Brain microvascular endothelial cell (primary cell): ENCODE results near the gene TCFL5.

ENCODE experiments used
- DNase-seq: peaks from one replicate; pipeline ENCODE4 v3.0.0-alpha.2; 2020
- H3K27ac ChIP-seq: fragments of 250-450 bp; sonication (Bioruptor Pico); 2 replicates; pipeline ENCODE4 v1.5.1; 2020; ENCODE audit warnings: mild to moderate bottlenecking, moderate library complexity
- H3K27me3 ChIP-seq: fragments of 250-450 bp; sonication (Bioruptor Pico); replicated peaks from 2 replicates; pipeline ENCODE4 v1.5.1; 2020; ENCODE audit warnings: mild to moderate bottlenecking
- H3K36me3 ChIP-seq: fragments of 250-450 bp; sonication (Bioruptor Pico); replicated peaks from 2 replicates; pipeline ENCODE4 v1.5.1; 2020; ENCODE audit warnings: mild to moderate bottlenecking
- H3K4me3 ChIP-seq: 2 replicates; pipeline ENCODE4 v1.5.1; 2011; ENCODE audit warnings: low read depth, mild to moderate bottlenecking, control low read depth, low read length, moderate library complexity
- CTCF ChIP-seq: IDR thresholded peaks from 2 replicates; pipeline ENCODE4 v1.5.1; 2011; ENCODE audit warnings: low read depth, mild to moderate bottlenecking, moderate library complexity, low read length, control low read depth, inconsistent platforms; ENCODE audit errors: missing control alignments
- in situ Hi-C: cut with HindIII; loops from 2 replicates; pipeline ENCODE4 v1.10.0; 2017; ENCODE audit warnings: low sequenced_read_pairs, low pct_ligation_motif_present

The TCFL5 gene

GRCh38 chr20:62880935-62881661, 19.5 kb upstream of the TCFL5 start:
- in situ Hi-C loops = no loop called here
- peaks cover 13% of the 10 kb centered on the region for H3K36me3 ChIP-seq

DNA sequence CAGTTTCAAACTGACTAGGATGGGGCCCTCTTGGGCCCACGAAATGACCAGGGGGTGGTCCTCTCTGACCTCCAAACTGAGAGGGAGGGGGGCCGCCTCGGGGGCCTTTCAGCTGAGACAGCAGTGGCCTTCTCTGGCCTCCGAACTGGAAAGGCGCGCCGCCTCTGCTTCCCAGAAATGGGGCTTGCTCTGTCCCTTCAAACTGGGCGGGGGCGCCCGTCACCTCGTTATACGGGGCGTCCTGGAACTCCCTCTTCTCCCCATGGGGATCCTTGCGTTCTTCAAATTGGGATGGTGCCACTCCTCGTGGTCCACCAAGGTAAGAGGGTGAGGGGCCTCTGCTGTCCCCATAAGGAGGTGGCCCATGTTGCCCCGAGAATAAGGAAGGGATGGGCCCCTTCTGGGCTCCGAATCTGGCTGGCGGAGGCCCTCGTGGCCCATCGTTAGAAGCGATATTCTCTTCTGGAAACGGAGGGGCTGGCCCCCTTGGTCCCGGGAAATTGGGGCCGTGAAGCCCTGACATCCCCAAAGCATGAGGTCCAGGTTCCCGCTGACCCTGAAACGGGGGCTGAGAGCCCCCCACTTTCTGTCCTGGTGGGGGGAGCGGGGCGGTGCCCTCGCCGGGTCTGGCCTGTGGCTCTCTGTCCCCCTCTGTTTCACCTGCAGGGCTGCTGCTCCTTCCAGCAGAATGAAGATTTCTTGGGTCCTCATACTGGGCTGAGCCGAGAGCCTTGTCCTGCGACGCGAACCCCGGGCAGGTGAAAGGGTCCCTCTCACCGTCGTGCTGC, 18.7 kb upstream of the TCFL5 start:
- TF ChIP-seq CTCF = no peak
- in situ Hi-C loops = no loop called here
- H3K27ac ChIP-seq = no peak overlapping the region
- no peak for DNase-seq
- no peak overlapping the region for H3K4me3 ChIP-seq
- peaks cover 7% of the 10 kb centered on the region for H3K36me3 ChIP-seq
- no peaks in the 10 kb centered on the region for H3K27me3 ChIP-seq

More at GRCh38 chr20:62880935-62881661, 19.5 kb upstream of the TCFL5 start:
- no peak overlapping the region for H3K27ac ChIP-seq
- H3K4me3 ChIP-seq = no peak overlapping the region
- TF ChIP-seq CTCF = no peak
- DNase-seq = no peak
- H3K27me3 ChIP-seq = no peaks in the 10 kb centered on the region

GRCh38 chr20:62879275-62880146, 17.9 kb upstream of the TCFL5 start:
- Histone ChIP-seq H3K27ac (no peak overlapping the region), H3K27me3 (no peaks in the 10 kb centered on the region), H3K36me3 (peaks cover 7% of the 10 kb centered on the region), H3K4me3 (no peak overlapping the region)
- in situ Hi-C loops = no loop called here
- no peak for DNase-seq
- TF ChIP-seq CTCF = no peak

DNA sequence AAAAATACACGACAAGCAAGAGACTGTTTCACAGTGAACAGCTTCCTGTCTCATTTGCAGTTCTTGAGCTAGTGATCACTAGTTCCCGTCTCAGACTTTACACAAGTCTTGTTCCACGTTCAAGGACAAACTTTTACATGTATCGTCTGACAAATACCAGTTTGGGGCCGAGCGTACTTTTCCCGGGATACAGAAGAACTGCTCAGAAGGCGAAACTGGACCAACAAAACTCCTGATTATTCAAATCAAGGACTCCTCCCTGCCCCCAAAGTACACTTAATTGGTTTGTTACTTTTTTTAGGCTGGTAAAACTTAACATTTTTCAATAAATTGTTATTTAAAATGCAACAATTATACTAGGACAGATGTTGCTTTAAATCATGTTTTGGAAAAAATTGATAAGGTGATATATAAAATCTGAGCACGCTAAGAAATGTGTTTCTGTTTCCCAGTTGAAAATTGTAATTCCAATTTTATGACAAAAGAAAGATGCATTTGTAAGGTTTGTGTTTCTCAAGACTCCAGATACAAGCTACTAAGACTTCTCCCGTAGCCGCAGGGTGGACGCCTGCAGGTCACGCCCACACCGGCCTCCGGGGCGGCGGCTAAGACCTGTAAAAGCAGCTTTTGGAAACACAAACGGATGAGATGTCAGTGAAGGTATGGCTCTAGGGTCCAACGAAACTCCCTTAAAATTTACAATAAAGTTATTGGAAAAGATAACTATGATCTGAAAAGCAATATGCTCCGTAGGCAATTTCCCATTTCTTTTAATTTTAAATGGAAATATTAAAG, 16.8 kb upstream of the TCFL5 start:
- Histone ChIP-seq H3K27me3 (no peaks in the 10 kb centered on the region), H3K27ac (no peak overlapping the region), H3K36me3 (peaks cover 7% of the 10 kb centered on the region), H3K4me3 (no peak overlapping the region)
- no peak for DNase-seq
- TF ChIP-seq CTCF = no peak
- in situ Hi-C loops = no loop called here
